SH-SY5Y (cell line): ENCODE results near the gene SMIM11.

Experiments
- GATA2 ChIP-seq: IDR thresholded peaks from 2 replicates; pipeline ENCODE4 v1.6.1; 2011; ENCODE audit warnings: mild to moderate bottlenecking, low read depth, low read length
- GATA3 ChIP-seq: IDR thresholded peaks from 2 replicates; pipeline ENCODE4 v1.6.1; 2011; ENCODE audit warnings: low read depth, mild to moderate bottlenecking, low read length, moderate library complexity

- no peak for TF ChIP-seq GATA3
- no peak for TF ChIP-seq GATA2
Measured at GRCh38 chr21:34344584-34344983, 30.7 kb upstream of the SMIM11 start.
